CD4-positive, alpha-beta T cell treated with Interleukin-12 subunit alpha and Interleukin-12 subunit beta, for 1 hour (primary cell): Measurements from ENCODE around the gene FABP1.

Source experiments
- DNase-seq: peaks from one replicate; pipeline ENCODE4 v3.0.0-alpha.2; 2020

The FABP1 gene

GRCh38 chr2:88113069-88113468, 14.8 kb downstream of the FABP1 start:
- DNase-seq = no peak

GRCh38 chr2:88110830-88111229, 17.0 kb downstream of the FABP1 start:
- DNase-seq = no peak

DNA sequence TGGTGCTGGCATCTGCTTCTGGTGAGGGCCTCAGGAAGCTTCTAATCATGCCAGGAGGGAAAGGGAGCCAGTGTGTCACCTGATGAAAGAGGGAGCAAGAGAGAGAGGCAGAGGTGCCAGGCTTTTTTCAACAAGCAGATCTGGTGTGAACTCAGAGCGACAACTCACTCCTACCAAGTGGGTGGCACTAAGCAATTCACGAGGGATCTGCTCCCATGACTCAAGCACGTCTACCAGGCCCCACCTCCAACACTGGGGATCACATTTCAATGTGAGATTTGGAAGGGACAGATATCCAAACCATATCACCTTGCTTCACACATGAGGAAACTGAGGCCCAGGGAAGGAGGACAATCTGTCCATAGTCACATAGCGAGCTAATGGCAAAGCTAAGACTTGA, 19.1 kb downstream of the FABP1 start:
- DNase-seq = no peak

GRCh38 chr2:88100489-88100858, 27.4 kb downstream of the FABP1 start:
- DNase-seq = no peak

- no peak for DNase-seq
Measured at GRCh38 chr2:88099798-88100488, 27.9 kb downstream of the FABP1 start.

- DNase-seq = no peak
Measured at GRCh38 chr2:88098558-88098900, 29.3 kb downstream of the FABP1 start.

DNA sequence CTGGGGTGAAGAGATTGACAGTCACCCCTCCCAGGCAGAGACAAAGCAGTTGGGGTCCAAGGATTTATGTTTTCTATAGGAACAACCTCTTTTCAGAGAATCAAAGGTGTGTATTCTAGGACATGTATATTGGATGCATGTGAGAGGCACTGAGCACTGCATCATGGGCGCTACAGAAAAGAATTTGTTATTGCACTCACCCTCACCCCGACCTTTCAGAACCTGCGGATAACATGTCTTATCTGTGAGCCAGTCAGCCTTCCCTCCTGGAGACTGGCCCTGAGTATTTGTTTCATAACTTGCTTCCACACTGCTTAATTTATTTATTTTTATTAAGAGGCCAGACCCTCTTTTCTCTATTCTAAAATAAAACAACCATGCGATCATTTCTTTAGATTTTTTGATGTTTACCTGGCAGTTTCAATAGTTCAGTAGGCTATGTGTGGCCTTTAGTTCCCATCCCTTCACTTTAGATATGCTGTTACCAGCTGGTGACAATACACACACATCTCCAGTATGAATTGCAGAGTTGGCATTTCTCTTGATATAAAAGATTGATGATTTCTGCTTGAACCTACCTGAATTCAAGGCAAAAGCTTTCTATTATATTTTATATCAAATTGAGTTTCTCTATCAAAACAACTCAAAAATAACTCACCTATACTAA, 29.8 kb downstream of the FABP1 start:
- DNase-seq = no peak

- DNase-seq = no peak
Measured at GRCh38 chr2:88097192-88097591, 30.7 kb downstream of the FABP1 start.

DNA sequence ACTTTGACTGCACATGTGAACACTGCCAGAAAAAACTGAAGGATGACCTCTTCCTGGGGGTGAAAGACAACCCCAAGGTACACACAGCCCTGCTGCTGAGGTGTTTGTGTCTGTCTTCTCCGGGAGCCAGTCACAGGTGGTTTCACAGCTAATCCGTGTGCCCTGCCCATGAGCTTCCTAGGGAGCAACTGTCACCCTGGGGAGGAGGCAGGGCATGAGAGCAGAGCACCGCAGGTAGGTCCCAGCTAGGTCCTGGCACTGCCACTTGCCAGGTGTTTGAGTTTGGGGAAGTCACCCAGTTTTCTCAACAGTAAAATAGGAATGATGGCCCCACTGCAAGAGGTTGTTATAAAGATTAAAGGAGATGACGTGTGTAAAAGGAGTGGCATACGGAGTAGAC, 31.2 kb downstream of the FABP1 start:
- no peak for DNase-seq

DNA sequence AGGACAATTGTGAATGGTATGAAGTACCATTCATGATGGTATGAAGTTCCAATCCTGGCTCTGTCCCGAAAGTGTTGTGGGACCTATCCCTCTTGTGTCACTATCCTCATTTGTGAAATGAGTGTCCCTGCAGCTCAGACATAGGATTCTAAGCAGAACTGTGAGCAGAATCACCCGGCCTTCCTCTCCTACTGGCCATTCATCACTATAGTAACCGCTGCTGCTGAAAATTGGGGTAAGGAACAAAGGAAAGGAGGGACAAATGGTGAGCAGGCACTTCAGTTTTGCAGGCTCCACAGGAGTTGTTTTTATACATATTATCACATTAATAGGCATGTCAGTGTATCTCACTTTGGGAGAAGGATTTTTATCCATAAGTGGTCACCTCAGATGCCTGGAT, 32.8 kb downstream of the FABP1 start:
- DNase-seq = no peak

DNA sequence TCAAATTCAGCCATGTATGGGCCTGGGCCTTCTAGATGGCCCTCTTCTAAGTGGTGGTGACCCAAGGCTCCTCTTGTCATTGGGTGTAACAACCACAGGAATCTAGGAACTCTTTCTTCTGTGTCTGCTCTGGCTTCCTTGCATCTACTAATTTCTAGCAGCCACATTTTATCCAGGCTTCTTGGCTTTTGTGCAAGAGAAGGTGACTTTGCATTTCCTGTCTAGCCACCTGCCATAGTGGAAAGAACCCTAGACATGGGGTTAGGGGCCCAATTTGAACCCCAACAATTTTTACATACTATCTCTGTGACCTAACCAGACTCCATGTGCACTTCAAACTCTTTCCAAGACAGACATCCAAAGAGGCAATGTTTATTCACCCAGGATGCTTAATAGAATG, 35.1 kb downstream of the FABP1 start:
- DNase-seq = no peak

DNA sequence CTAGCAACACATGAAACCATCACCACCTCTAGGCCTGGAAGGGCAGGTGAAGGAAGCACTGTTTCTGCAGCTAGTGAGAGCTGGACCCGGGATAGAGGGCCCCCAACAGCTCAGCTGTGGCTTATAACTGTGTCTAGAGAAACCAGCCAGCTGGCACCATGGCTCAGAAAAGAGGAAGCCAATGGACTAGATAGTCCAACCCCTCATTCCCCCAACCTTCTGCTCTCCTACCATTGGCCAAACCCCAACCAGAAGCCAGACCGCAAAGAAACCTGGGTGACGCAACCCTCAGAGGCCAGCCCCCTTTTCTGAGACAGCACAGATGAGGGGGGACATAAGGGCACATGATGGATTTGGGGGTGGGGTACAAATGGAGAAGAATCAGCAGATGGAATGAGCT, 35.9 kb downstream of the FABP1 start:
- no peak for DNase-seq

DNA sequence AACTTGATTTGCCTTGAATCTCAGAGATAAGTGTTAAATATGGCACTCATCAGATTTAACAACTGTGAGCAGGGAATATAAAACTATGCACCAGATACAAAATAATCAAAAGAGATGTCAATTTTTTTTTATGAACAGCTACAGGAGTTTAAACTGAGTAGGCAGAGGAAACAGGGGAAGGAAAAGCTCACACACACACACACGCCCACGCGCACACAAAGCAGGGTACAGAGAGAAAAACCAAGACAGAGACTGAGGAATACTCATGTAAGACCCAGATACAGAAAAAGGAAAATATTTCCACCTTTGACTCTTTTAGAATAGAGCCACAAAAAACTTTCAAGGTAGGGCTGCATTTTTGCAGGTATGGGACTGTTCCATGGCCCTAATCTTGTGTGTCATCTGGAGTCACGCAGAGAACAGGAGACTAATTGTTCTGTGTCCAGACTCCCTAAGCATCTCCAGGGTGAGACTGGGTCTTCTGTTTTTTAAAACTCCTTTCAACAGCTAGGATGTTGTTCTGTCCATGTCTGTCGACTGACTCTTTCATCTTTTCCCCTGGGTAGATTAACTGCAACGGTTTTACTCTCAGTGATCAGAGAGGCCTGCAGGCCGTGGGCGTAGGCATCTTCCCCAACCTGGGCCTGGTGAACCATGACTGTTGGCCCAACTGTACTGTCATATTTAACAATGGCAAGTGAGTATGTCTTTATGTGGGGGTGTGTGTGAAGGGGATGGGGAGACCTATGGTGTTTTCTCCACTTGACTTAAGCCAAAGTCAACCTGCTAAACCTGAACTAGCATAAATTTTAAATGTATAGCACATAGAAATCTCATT, 37.2 kb downstream of the FABP1 start:
- DNase-seq = no peak

- no peak for DNase-seq
Measured at GRCh38 chr2:88088999-88089398, 38.9 kb downstream of the FABP1 start.

GRCh38 chr2:88087763-88088162, 40.1 kb downstream of the FABP1 start:
- no peak for DNase-seq

DNA sequence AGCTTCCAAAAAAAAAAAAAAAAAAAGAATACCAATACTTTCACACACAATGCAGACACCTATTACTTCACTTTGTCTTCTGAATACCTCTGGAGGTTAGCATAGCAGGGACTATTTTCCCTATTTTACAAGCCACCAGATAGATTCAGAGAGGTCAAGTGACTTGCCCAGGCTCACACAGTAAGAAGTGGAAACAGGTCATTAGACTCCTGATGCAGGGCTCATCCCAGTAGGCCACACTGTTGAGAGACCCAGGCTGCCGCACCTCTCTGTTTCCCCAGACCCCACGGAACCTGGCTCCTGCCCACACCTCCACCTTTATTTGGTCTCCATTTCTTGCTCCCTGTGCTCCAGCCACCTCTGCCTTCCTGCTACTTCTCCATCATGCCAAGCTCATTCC, 40.8 kb downstream of the FABP1 start:
- no peak for DNase-seq

DNA sequence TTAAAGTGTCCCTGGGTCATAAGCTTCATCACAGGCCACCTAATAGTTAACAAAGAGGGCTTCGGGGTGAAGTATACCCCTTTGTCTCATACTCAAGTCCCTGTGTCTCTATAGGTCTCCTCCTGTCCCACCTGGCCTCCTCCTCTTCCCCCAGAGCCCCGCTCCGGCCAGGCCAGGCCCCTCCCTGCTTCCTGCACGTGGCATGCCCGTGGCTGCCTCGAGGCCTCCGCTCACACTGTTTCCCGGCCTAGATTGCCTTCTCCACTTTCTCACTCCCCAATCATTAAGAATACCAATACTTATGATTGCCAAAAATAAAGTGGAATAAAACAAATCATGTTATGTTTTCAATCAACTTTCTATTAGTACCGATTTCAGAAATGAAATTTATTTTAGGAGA, 41.5 kb downstream of the FABP1 start:
- no peak for DNase-seq

- DNase-seq = no peak
Measured at GRCh38 chr2:88085602-88086001, 42.3 kb downstream of the FABP1 start.

GRCh38 chr2:88085099-88085498, 42.8 kb downstream of the FABP1 start:
- no peak for DNase-seq

DNA sequence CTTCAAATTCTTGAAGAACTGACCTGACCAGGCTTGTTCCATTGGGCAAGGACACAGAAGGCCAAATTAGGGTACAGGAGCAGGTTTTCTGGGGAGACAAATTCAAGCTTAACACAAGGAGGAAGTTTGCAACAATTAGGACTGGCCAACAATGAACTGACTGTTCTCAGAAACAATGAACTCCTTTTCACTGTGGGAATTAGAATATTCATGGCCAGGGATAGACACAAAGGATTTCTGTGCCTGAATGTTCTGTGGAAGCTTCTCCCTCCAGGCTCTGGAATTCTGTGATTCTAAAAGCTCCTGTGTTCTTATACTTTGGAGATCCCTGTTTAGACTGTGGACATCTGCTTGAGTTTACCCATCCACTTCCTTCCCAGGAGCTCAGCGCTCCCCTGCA, 45.1 kb downstream of the FABP1 start:
- no peak for DNase-seq

DNA sequence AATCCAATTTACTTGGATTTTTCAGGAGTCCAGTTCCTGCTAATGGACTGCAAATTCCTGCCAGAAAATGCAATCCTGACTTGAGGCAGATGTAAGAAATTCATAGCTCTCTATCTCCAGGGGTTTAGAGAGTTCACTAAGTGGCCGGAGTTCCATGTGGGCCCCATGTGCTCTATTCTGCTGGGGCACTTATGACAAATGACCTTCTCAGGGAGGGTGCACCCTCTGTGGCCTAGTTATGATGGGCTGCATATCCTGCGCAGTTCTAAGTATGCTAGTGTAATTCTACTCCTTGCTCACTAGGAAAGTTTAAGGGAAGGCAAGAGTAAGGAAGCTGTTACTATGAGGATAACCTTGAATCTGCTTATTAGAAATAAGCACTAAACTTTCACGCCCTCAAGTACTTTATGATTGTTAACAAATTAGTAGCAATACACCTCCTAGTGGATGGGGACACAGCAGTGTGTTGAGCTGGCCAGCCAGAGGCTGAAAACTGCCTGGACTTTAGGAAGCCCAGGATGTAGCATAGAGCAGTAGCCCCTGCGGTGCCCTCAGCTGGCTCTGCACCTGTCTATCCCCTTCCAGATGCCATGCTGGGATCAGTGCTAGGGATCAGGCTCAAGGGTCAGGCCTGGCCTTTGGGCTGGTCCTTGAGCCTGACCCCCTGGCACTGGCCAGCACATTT, 45.8 kb downstream of the FABP1 start:
- no peak for DNase-seq

DNA sequence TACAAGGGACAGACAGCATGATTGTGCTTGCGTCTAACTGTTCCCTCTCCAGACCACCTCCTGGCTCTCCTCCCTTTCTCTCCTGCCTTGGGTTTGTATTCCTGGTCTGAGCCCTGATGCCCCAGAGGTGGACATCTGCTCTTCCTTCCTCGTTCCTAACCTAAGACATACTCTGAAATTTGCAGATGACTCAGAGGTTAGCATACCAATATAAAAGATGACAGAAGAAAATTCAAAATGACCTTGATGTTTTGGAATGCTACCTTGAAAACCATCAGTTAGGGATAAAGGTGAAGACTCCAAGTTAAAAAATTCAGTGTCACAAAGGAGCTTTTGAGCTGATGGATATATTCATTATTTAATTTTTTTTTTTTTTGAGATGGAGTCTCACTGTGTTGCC, 47.3 kb downstream of the FABP1 start:
- no peak for DNase-seq

GRCh38 chr2:88078643-88079172, 49.2 kb downstream of the FABP1 start:
- no peak for DNase-seq
